Measurements from ENCODE around the gene COL9A1.

DNA sequence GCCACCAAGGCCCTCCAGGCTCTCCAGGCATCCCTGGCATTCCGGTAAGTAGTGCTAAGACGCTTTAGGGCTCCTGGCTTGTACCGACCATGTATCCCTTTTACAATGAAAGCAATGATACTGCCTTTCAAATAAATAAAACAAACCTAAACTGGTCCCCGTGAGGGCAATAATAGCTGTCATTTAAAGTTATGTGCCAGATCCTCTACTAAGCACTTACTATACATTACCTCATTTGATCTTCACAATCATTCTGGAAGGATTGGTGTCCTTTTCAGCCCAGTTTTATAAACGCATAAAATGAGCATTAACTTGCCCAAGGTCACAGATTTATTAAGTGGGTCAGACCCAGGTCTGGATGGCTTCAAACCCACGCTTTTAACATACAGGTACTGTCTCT, 114.7 kb downstream of the COL9A1 start:
- TF ChIP-seq, protein P1, sequence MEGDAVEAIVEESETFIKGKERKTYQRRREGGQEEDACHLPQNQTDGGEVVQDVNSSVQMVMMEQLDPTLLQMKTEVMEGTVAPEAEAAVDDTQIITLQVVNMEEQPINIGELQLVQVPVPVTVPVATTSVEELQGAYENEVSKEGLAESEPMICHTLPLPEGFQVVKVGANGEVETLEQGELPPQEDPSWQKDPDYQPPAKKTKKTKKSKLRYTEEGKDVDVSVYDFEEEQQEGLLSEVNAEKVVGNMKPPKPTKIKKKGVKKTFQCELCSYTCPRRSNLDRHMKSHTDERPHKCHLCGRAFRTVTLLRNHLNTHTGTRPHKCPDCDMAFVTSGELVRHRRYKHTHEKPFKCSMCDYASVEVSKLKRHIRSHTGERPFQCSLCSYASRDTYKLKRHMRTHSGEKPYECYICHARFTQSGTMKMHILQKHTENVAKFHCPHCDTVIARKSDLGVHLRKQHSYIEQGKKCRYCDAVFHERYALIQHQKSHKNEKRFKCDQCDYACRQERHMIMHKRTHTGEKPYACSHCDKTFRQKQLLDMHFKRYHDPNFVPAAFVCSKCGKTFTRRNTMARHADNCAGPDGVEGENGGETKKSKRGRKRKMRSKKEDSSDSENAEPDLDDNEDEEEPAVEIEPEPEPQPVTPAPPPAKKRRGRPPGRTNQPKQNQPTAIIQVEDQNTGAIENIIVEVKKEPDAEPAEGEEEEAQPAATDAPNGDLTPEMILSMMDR (IDR thresholded peaks at IDR 0.05), result no peak
- TF ChIP-seq EP300 (IDR thresholded peaks at IDR 0.05), result no peak

Measured in tibial nerve (tissue), 4 donors.